ENCODE results near the gene IGFBP6. TPM values are rescaled to one million over a fixed set of nuclear protein-coding genes. Genes with fewer than 3 reads are reported as not detected.

The IGFBP6 gene
- total RNA-seq, 3 donors from 2014 or later, result 169 to 708 (median 284) TPM

GRCh38 chr12:53060721-53061276, 36.7 kb upstream of the IGFBP6 start:
- TF ChIP-seq POLR2AphosphoS5 (IDR thresholded peaks at IDR 0.05) (no peak), POLR2A (IDR thresholded peaks at IDR 0.05) (no peak), CTCF (IDR thresholded peaks at IDR 0.05) (no peak)
- Histone ChIP-seq H3K9me3 (no peaks in the 10 kb centered on the region), H3K27ac (peak overlapping the region; percentile 75 to 89), H3K4me1 (peaks cover 15 to 20% of the 10 kb centered on the region in 2 donors), H3K4me3 (no peak overlapping the region), H3K36me3 (no peaks in the 10 kb centered on the region), H3K27me3 (no peaks in the 10 kb centered on the region)
- peak in 1 of 2 donors; percentile 34 for DNase-seq (ENCODE audit: low spot score in 2 of 2)
- intact Hi-C loops (cut with DNase I; ENCODE audit: low total_unique reads), result no loop called here

- Histone ChIP-seq H3K4me3 (no peak overlapping the region), H3K36me3 (no peaks in the 10 kb centered on the region), H3K4me1 (peaks cover 15 to 20% of the 10 kb centered on the region in 2 donors), H3K27ac (peak overlapping the region; percentile 75 to 89), H3K9me3 (no peaks in the 10 kb centered on the region), H3K27me3 (no peaks in the 10 kb centered on the region)
- DNase-seq (ENCODE audit: low spot score in 2 of 2), result peak; percentile 69 to 91
- TF ChIP-seq POLR2A (IDR thresholded peaks at IDR 0.05) (no peak), CTCF (IDR thresholded peaks at IDR 0.05) (peak in 2 of 3 donors; percentile 12 to 41), POLR2AphosphoS5 (IDR thresholded peaks at IDR 0.05) (peak in 1 of 3 donors; percentile 5)
- intact Hi-C loops (cut with DNase I; ENCODE audit: low total_unique reads), result no loop called here
Observed at GRCh38 chr12:53061404-53062010, 36.0 kb upstream of the IGFBP6 start.

GRCh38 chr12:53062011-53062961, 35.2 kb upstream of the IGFBP6 start:
- no peaks in the 10 kb centered on the region for H3K27me3 ChIP-seq
- no peaks in the 10 kb centered on the region for H3K36me3 ChIP-seq
- DNase-seq (ENCODE audit: low spot score in 2 of 2), result no peak
- TF ChIP-seq CTCF (IDR thresholded peaks at IDR 0.05), result no peak
- TF ChIP-seq POLR2A (IDR thresholded peaks at IDR 0.05), result no peak
- no peak for TF ChIP-seq POLR2AphosphoS5 (IDR thresholded peaks at IDR 0.05)
- H3K4me1 ChIP-seq, result peaks cover 15 to 20% of the 10 kb centered on the region in 2 donors
- H3K4me3 ChIP-seq, result no peak overlapping the region
- intact Hi-C loops (cut with DNase I; ENCODE audit: low total_unique reads), result no loop called here
- no peaks in the 10 kb centered on the region for H3K9me3 ChIP-seq
- peak overlapping the region; percentile 75 to 89 for H3K27ac ChIP-seq

GRCh38 chr12:53062977-53063707, 34.3 kb upstream of the IGFBP6 start:
- H3K4me3 ChIP-seq, result no peak overlapping the region
- no peaks in the 10 kb centered on the region for H3K9me3 ChIP-seq
- peaks cover 15 to 20% of the 10 kb centered on the region in 2 donors for H3K4me1 ChIP-seq
- DNase-seq (ENCODE audit: low spot score in 2 of 2), result no peak
- H3K27ac ChIP-seq, result peak overlapping the region; percentile 75 to 89
- TF ChIP-seq POLR2A (IDR thresholded peaks at IDR 0.05) (no peak), POLR2AphosphoS5 (IDR thresholded peaks at IDR 0.05) (no peak), CTCF (IDR thresholded peaks at IDR 0.05) (no peak)
- no peaks in the 10 kb centered on the region for H3K27me3 ChIP-seq
- intact Hi-C loops (cut with DNase I; ENCODE audit: low total_unique reads), result no loop called here
- no peaks in the 10 kb centered on the region for H3K36me3 ChIP-seq

All from breast epithelium (tissue), 4 donors.